Measurements from ENCODE around the gene CHST7. TPM values are rescaled to one million over a fixed set of nuclear protein-coding genes. Genes with fewer than 3 reads are reported as not detected.

The CHST7 gene
- total RNA-seq, 1 experiment from 2014 or later = 24.7 TPM

DNA sequence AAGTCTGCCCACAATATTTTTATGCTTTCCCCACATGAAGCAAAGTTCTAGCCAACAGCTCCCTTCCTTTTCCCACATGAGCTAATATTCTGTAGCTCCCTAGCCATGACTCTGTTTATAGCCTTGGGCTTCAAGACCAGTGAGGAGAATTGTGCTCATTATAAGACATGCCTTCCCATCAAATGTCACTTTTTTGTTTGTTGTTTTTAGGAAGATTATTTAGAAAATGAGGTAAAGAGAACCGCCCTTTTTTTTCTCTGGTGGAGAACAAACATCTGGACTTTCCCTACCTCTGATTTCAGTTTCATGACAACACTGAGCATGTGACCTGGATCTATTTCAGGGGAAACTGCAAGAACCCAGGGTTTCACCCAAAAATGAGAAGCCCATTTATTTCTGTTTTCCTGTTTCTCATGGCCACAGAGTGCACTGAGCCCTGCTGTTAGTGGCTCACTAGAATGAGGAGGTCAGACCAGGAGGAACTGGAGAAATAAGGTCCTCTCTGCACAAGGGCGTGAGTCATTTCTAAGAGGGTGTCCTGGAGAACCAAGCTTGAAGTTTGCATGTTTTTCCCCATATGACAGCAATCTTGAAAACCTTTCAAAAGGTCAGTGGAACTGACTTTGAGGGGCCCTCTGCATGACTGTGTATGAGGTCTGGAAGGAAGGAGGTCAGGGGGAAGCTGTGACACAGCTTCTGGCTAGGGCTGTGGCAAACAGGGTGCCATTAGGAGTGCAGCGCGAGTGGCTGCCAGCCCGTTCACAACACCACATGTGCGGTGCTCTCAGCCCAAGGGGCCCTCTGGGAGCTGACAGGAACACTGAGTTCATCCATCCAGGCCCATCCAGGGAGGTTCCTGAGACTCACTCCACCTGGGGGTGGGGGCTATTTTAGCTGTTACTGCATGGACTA is 55.2 kb downstream of the CHST7 start:
- no TSS peak for BruUV-seq (replicated peaks)
- Histone ChIP-seq H2AFZ (ENCODE audit: low read length) (no peak overlapping the region), H3K79me2 (ENCODE audit: low read length) (no peaks in the 10 kb centered on the region), H3F3A (ENCODE audit: low read length, unreplicated experiment) (no peaks in the 10 kb centered on the region), H4K20me1 (ENCODE audit: low read length) (peaks cover 3% of the 10 kb centered on the region; the same call in 1 of the 2 replicates), H3K4me1 (ENCODE audit: insufficient read depth, low read length) (peaks cover 10% of the 10 kb centered on the region), H3K4me3 (ENCODE audit: low read length) (no peak overlapping the region), H3K9me3 (ENCODE audit: low read length) (no peaks in the 10 kb centered on the region), H3K27ac (ENCODE audit: low read length) (no peak overlapping the region), H3K36me3 (ENCODE audit: low read depth, low read length) (peaks cover 11% of the 10 kb centered on the region), H3K9me2 (replicated peaks; ENCODE audit: low read length) (no peaks in the 10 kb centered on the region), H3K27me3 (ENCODE audit: low read length) (no peaks in the 10 kb centered on the region), H3K4me2 (ENCODE audit: low read length) (no peak overlapping the region), H3K9ac (ENCODE audit: low read length) (no peak overlapping the region)
- ChIA-PET POLR2A (ENCODE audit: unreplicated experiment) (no interaction called here), CTCF (no interaction called here)
- DNase-seq (no peak), ATAC-seq (no peak)
- TF ChIP-seq, protein P1, sequence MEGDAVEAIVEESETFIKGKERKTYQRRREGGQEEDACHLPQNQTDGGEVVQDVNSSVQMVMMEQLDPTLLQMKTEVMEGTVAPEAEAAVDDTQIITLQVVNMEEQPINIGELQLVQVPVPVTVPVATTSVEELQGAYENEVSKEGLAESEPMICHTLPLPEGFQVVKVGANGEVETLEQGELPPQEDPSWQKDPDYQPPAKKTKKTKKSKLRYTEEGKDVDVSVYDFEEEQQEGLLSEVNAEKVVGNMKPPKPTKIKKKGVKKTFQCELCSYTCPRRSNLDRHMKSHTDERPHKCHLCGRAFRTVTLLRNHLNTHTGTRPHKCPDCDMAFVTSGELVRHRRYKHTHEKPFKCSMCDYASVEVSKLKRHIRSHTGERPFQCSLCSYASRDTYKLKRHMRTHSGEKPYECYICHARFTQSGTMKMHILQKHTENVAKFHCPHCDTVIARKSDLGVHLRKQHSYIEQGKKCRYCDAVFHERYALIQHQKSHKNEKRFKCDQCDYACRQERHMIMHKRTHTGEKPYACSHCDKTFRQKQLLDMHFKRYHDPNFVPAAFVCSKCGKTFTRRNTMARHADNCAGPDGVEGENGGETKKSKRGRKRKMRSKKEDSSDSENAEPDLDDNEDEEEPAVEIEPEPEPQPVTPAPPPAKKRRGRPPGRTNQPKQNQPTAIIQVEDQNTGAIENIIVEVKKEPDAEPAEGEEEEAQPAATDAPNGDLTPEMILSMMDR (conservative IDR thresholded peaks at IDR 0.05; ENCODE audit: low read depth, low read length) = no peak
- TF ChIP-seq EZH2phosphoT487 (IDR thresholded peaks at IDR 0.05; ENCODE audit: borderline replicate concordance, low read length) (no peak), EZH2 (IDR thresholded peaks at IDR 0.05; ENCODE audit: low read length, unreplicated experiment) (no peak)
- intact Hi-C loops (cut with micrococcal nuclease) = no loop called here

DNA sequence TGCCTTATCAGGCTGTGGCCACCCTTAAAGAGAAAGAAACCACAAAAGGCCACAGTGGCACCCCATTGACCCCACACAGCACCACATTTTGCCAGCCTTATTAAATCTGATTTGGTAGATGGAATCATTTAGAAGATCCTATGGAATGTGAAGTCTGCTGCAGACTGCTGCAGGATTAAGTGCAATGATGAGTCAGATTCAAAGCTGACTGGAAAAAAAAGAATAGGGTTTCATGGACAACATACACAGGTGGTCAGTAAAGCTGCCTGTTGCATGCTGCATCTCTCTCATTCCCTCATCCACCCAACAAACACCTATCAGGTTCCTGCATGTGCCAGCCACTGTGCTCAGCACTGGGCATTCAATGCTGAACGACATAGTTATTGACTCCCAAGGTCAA is 56.6 kb downstream of the CHST7 start:
- no peaks in the 10 kb centered on the region for H3K9me2 ChIP-seq (replicated peaks; ENCODE audit: low read length)
- H3K27ac ChIP-seq (ENCODE audit: low read length) = no peak overlapping the region
- H3K9me3 ChIP-seq (ENCODE audit: low read length) = no peaks in the 10 kb centered on the region
- POLR2A ChIA-PET (ENCODE audit: unreplicated experiment) = no interaction called here
- no peak overlapping the region for H3K9ac ChIP-seq (ENCODE audit: low read length)
- H3K4me1 ChIP-seq (ENCODE audit: insufficient read depth, low read length) = no peaks in the 10 kb centered on the region
- ATAC-seq (peak; percentile 62), DNase-seq (no peak)
- no peak overlapping the region for H2AFZ ChIP-seq (ENCODE audit: low read length)
- CTCF ChIA-PET = no interaction called here
- peaks cover 11% of the 10 kb centered on the region for H3K36me3 ChIP-seq (ENCODE audit: low read depth, low read length)
- no peaks in the 10 kb centered on the region for H3K27me3 ChIP-seq (ENCODE audit: low read length)
- H3K79me2 ChIP-seq (ENCODE audit: low read length) = no peaks in the 10 kb centered on the region
- no peaks in the 10 kb centered on the region for H3F3A ChIP-seq (ENCODE audit: low read length, unreplicated experiment)
- H4K20me1 ChIP-seq (ENCODE audit: low read length) = no peaks in the 10 kb centered on the region
- no peak overlapping the region for H3K4me2 ChIP-seq (ENCODE audit: low read length)
- no TSS peak for BruUV-seq (replicated peaks)
- TF ChIP-seq, protein P1 (conservative IDR thresholded peaks at IDR 0.05; ENCODE audit: low read depth, low read length) = no peak
- no peak for TF ChIP-seq EZH2phosphoT487 (IDR thresholded peaks at IDR 0.05; ENCODE audit: borderline replicate concordance, low read length)
- TF ChIP-seq EZH2 (IDR thresholded peaks at IDR 0.05; ENCODE audit: low read length, unreplicated experiment) = no peak
- intact Hi-C loops (cut with micrococcal nuclease) = no loop called here
- no peak overlapping the region for H3K4me3 ChIP-seq (ENCODE audit: low read length)

DNA sequence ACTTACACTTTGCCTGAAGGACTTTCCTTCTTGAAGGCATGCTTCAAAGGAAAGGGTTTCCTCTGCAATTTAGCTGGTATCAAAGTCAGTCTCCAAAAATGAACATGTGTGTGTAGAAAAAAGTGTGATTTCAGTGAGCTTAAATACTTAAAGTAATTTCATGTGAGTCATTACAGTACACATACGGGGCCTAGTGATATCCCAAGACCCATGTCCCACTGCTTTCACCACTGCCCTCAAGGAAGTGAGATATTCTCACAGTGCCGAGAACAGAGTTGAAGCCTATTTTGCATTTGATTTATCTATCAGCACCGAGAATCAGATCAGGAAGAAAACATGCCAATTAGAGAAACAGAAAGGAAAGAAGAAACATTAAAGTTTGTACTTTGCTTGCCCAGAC is 61.0 kb downstream of the CHST7 start:
- H3K36me3 ChIP-seq (ENCODE audit: low read depth, low read length) = peaks cover 8% of the 10 kb centered on the region
- intact Hi-C loops (cut with micrococcal nuclease) = no loop called here
- CTCF ChIA-PET = no interaction called here

More for the DNA sequence above, 61.0 kb downstream of the CHST7 start:
- H3K27me3 ChIP-seq (ENCODE audit: low read length) = no peaks in the 10 kb centered on the region
- H3K27ac ChIP-seq (ENCODE audit: low read length) = no peak overlapping the region
- H3K79me2 ChIP-seq (ENCODE audit: low read length) = no peaks in the 10 kb centered on the region
- H3K4me2 ChIP-seq (ENCODE audit: low read length) = no peak overlapping the region
- no peaks in the 10 kb centered on the region for H3F3A ChIP-seq (ENCODE audit: low read length, unreplicated experiment)
- no peaks in the 10 kb centered on the region for H4K20me1 ChIP-seq (ENCODE audit: low read length)
- ATAC-seq (no peak), DNase-seq (no peak)
- H3K9me2 ChIP-seq (replicated peaks; ENCODE audit: low read length) = no peaks in the 10 kb centered on the region
- no peak for TF ChIP-seq EZH2 (IDR thresholded peaks at IDR 0.05; ENCODE audit: low read length, unreplicated experiment)
- TF ChIP-seq, protein P1 (conservative IDR thresholded peaks at IDR 0.05; ENCODE audit: low read depth, low read length) = no peak
- no peak for TF ChIP-seq EZH2phosphoT487 (IDR thresholded peaks at IDR 0.05; ENCODE audit: borderline replicate concordance, low read length)
- no peak overlapping the region for H3K9ac ChIP-seq (ENCODE audit: low read length)
- H3K4me3 ChIP-seq (ENCODE audit: low read length) = no peak overlapping the region
- POLR2A ChIA-PET (ENCODE audit: unreplicated experiment) = no interaction called here
- no TSS peak for BruUV-seq (replicated peaks)
- no peaks in the 10 kb centered on the region for H3K4me1 ChIP-seq (ENCODE audit: insufficient read depth, low read length)
- H3K9me3 ChIP-seq (ENCODE audit: low read length) = no peaks in the 10 kb centered on the region
- no peak overlapping the region for H2AFZ ChIP-seq (ENCODE audit: low read length)

All from PC-3 (cell line).